PC-3 (cell line): ENCODE results near the gene MAN1B1. TPM values are rescaled to one million over a fixed set of nuclear protein-coding genes. Genes with fewer than 3 reads are reported as not detected.

ENCODE experiments used
- ATAC-seq: fragments of 200-7000 bp; cut with Tn5 transposase; 2 replicates; pipeline ENCODE4 v1.9.1; 2020; ENCODE audit warnings: mild to moderate bottlenecking, moderate library complexity
- BruUV-seq: library from RNA; stranded (reverse); fragments of 400-500 nt; replicated peaks from 2 replicates; lab custom pipeline; 2021; lab: Mats Ljungman, UMichigan
- CTCF ChIA-PET: fragments of 300-600 bp; sonication (Branson Sonifier 250); formaldehyde crosslinking; loops from one replicate; lab custom pipeline; 2022; ENCODE audit warnings: antibody characterized with exemption; lab: Charles Lee
- POLR2A ChIA-PET: fragments of 300-600 bp; sonication (Branson Sonifier 250); formaldehyde crosslinking; loops from one replicate; lab custom pipeline; 2022; ENCODE audit warnings: antibody characterized with exemption; ENCODE audit not compliant: unreplicated experiment; lab: Charles Lee
- DNase-seq: peaks from one replicate; pipeline ENCODE4 v3.0.0-alpha.2; 2015
- H2AFZ ChIP-seq: fragments of 300-600 bp; sonication (generic); 2 replicates; pipeline ENCODE4 v1.6.0; 2016; ENCODE audit warnings: antibody characterized with exemption, low read length
- H3F3A ChIP-seq: fragments of 300-600 bp; sonication (generic); one replicate; pipeline ENCODE4 v1.6.0; 2017; ENCODE audit warnings: antibody characterized with exemption, low read length, control low read depth, mild to moderate bottlenecking; ENCODE audit not compliant: unreplicated experiment
- H3K27ac ChIP-seq: fragments of 300-600 bp; sonication (generic); 2 replicates; pipeline ENCODE4 v1.5.1; 2016; ENCODE audit warnings: mild to moderate bottlenecking, low read length
- H3K27me3 ChIP-seq: fragments of 300-600 bp; sonication (generic); 2 replicates; pipeline ENCODE4 v1.6.1; 2016; ENCODE audit warnings: low read length, mixed read lengths
- H3K36me3 ChIP-seq: fragments of 300-600 bp; sonication (generic); 2 replicates; pipeline ENCODE4 v1.6.1; 2016; ENCODE audit warnings: low read depth, mixed run types, low read length, mixed read lengths
- H3K4me1 ChIP-seq: fragments of 300-600 bp; sonication (generic); 2 replicates; pipeline ENCODE4 v1.5.1; 2016; ENCODE audit warnings: low read length; ENCODE audit not compliant: insufficient read depth
- H3K4me2 ChIP-seq: fragments of 300-600 bp; sonication (generic); 2 replicates; pipeline ENCODE4 v1.6.0; 2016; ENCODE audit warnings: low read length
- H3K4me3 ChIP-seq: fragments of 300-600 bp; sonication (generic); 2 replicates; pipeline ENCODE4 v1.5.1; 2016; ENCODE audit warnings: mild to moderate bottlenecking, low read length, mixed read lengths
- H3K79me2 ChIP-seq: fragments of 300-600 bp; sonication (generic); 2 replicates; pipeline ENCODE4 v1.6.1; 2017; ENCODE audit warnings: low read length, mixed read lengths
- H3K9ac ChIP-seq: fragments of 300-600 bp; sonication (generic); 2 replicates; pipeline ENCODE4 v1.6.0; 2016; ENCODE audit warnings: mild to moderate bottlenecking, low read length
- H3K9me2 ChIP-seq: fragments of 300-600 bp; sonication (generic); replicated peaks from 2 replicates; pipeline ENCODE4 v1.6.1; 2016; ENCODE audit warnings: mixed run types, low read length, mixed read lengths
- H3K9me3 ChIP-seq: fragments of 300-600 bp; sonication (generic); 2 replicates; pipeline ENCODE4 v1.6.1; 2016; ENCODE audit warnings: low read length, mixed read lengths
- H4K20me1 ChIP-seq: fragments of 300-600 bp; sonication (generic); 2 replicates; pipeline ENCODE4 v1.6.1; 2016; ENCODE audit warnings: low read length, mixed read lengths
- EZH2 ChIP-seq: fragments of 300-600 bp; sonication (generic); IDR thresholded peaks from one replicate; pipeline ENCODE4 v1.6.1; 2017; ENCODE audit warnings: antibody characterized with exemption, mild to moderate bottlenecking, low read length; ENCODE audit not compliant: unreplicated experiment
- EZH2phosphoT487 ChIP-seq: fragments of 300-600 bp; sonication (generic); IDR thresholded peaks from 2 replicates; pipeline ENCODE4 v1.6.1; 2018; ENCODE audit warnings: mild to moderate bottlenecking, antibody characterized with exemption, low read length, borderline replicate concordance
- intact Hi-C: fragments of 100-400 bp; cut with micrococcal nuclease; formaldehyde crosslinking; loops from 2 replicates; pipeline ENCODE4 v1.9.0; 2023
- total RNA-seq: library from RNA; depleted of rRNA; stranded (reverse); fragments of >200 nt; gene quantifications from 2 replicates; pipeline ENCODE4 v1.2.3, GENCODE V29; 2014
- TF ChIP-seq, protein P1 (sequence below): fragments of 300-600 bp; sonication (generic); conservative IDR thresholded peaks from 2 replicates; pipeline ENCODE4 v1.5.1; 2017; ENCODE audit warnings: antibody characterized with exemption, low read depth, mild to moderate bottlenecking, low read length

MAN1B1 gene
- total RNA-seq, 1 experiment from 2014 or later = 65.5 TPM

DNA sequence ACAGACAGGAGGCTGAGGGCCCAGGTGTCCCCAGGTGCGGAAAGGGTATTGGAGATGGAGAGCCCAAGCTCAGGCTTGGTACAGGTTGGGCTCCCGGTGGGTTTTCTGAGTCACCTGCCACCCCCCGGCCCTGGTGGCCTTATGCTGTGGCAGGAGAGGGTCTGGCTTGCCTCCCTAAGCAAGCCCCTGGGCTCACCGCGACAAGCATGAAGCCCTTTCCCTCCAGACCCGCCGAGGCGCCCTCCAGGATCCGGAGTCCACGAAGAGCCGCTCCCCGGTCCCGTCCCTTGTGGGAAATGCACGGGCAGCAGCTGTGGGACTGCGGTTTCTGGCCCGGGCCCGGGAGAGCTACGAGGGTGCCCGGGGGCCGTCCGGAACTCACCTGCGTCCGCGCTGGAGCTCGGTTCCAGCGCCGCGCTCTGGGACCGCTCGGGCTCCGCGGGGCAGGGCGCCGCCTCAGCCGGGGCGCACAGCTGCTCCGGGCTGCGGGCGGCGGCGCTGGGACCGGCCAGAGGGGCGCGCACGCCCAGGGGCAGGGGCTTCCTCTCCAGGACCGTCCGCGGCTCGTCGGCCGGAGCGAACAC, 17.2 kb upstream of the MAN1B1 start:
- BruUV-seq = no TSS peak
- H3K9me2 ChIP-seq = no peaks in the 10 kb centered on the region

DNA sequence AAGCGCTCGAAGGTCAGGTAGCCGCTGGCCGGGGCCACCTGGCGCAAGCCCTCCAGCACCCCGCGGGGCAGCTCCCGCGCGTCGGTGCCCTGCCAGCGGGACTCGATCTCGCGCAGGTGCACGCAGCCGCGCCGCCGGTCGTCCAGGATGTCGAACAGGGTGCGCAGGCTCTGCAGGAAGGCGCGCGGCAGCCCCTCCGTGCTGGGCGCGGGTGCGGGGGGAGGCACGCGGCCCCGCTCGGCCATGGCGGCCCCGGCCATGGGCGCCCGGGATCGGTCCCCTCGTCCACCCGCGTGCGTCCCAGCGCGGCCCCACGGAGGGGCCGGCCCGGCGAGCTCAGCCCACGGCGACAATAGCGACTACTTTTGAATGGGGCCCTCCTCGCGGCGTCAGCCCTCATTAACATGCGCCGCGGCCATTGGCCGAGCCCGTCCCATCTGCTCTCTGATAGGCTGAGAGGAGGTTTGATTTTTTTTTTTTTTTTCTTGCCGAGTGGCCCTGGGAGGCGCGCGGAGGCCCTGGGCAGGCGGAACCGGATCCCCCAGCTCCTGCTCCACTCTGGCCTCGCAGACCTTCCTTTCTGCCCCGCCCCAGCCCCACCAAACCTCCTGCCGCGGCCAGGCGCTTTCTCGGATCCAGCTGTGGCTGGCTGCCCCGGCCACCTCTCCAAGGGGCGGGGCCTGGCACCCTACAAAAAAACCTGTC, 16.4 kb upstream of the MAN1B1 start, which contains the start of gene SAPCD2:
TSS of gene SAPCD2 (minus strand) at position 357 of the 705 bp plus-strand sequence. CDS start at position 260, 97 bp downstream.
- DNase-seq (peak; percentile 88), ATAC-seq (peak; percentile 82)
- no TSS peak for BruUV-seq
- peak within 1 kb of the TSS; percentile 95 for H3K4me2 ChIP-seq
- POLR2A ChIA-PET = interaction anchor here (0.7 kb wide), 1 partner anchor 121 kb away, joined by 10 read pairs; no protein-coding TSS in a partner anchor
- peak within 1 kb of the TSS; percentile 47 for H3K9ac ChIP-seq
- H3F3A ChIP-seq = peaks cover 2% of the 10 kb centered on the region
- CTCF ChIA-PET = interaction anchor here (0.5 to 1.2 kb wide), 5 partner anchors 21 to 520 kb away, joined by 3 to 12 read pairs (median 4); partner anchors contain the start of genes NPDC1 and ZMYND19
- intact Hi-C loops = loop anchor here (1.0 kb wide), 1 partner anchor 16 kb away; the partner anchor contains the start of gene MAN1B1
- TF ChIP-seq, protein P1, sequence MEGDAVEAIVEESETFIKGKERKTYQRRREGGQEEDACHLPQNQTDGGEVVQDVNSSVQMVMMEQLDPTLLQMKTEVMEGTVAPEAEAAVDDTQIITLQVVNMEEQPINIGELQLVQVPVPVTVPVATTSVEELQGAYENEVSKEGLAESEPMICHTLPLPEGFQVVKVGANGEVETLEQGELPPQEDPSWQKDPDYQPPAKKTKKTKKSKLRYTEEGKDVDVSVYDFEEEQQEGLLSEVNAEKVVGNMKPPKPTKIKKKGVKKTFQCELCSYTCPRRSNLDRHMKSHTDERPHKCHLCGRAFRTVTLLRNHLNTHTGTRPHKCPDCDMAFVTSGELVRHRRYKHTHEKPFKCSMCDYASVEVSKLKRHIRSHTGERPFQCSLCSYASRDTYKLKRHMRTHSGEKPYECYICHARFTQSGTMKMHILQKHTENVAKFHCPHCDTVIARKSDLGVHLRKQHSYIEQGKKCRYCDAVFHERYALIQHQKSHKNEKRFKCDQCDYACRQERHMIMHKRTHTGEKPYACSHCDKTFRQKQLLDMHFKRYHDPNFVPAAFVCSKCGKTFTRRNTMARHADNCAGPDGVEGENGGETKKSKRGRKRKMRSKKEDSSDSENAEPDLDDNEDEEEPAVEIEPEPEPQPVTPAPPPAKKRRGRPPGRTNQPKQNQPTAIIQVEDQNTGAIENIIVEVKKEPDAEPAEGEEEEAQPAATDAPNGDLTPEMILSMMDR = no peak
- no peak for TF ChIP-seq EZH2
- TF ChIP-seq EZH2phosphoT487 = no peak
- no peaks in the 10 kb centered on the region for H3K27me3 ChIP-seq
- H3K27ac ChIP-seq = no peak within 1 kb of the TSS
- H3K36me3 ChIP-seq = no peaks in the 10 kb centered on the region
- no peaks in the 10 kb centered on the region for H3K9me2 ChIP-seq
- peak within 1 kb of the TSS; percentile 69 for H2AFZ ChIP-seq
- peaks cover 20% of the 10 kb centered on the region for H3K4me1 ChIP-seq
- H3K9me3 ChIP-seq = no peaks in the 10 kb centered on the region
- peaks cover 30% of the 10 kb centered on the region for H3K79me2 ChIP-seq
- peaks cover 13% of the 10 kb centered on the region; the same call in 1 of the 2 replicates for H4K20me1 ChIP-seq
- H3K4me3 ChIP-seq = peak within 1 kb of the TSS; percentile 84

More for the DNA sequence above, 17.2 kb upstream of the MAN1B1 start:
- H3K4me1 ChIP-seq = peaks cover 20% of the 10 kb centered on the region
- H3K36me3 ChIP-seq = no peaks in the 10 kb centered on the region
- ATAC-seq = peak; percentile 25
- peak overlapping the region; percentile 84 for H3K4me3 ChIP-seq
- H2AFZ ChIP-seq = no peak overlapping the region
- intact Hi-C loops = loop anchor here (1.0 kb wide), 1 partner anchor 17 kb away; the partner anchor contains the start of gene MAN1B1
- H3K9me3 ChIP-seq = no peaks in the 10 kb centered on the region
- no peak for TF ChIP-seq EZH2
- TF ChIP-seq, protein P1 = no peak
- DNase-seq = no peak
- ChIA-PET CTCF (interaction anchor here (0.9 to 1.2 kb wide), 2 partner anchors 23 to 40 kb away, joined by 4 to 12 read pairs; partner anchors contain the start of gene NPDC1), POLR2A (interaction anchor here (0.7 kb wide), 1 partner anchor 120 kb away, joined by 10 read pairs; no protein-coding TSS in a partner anchor)
- H3F3A ChIP-seq = peaks cover 2% of the 10 kb centered on the region
- no peaks in the 10 kb centered on the region for H3K27me3 ChIP-seq
- peaks cover 13% of the 10 kb centered on the region; the same call in 1 of the 2 replicates for H4K20me1 ChIP-seq
- H3K79me2 ChIP-seq = peaks cover 30% of the 10 kb centered on the region
- peak overlapping the region; percentile 95 for H3K4me2 ChIP-seq
- no peak overlapping the region for H3K27ac ChIP-seq
- peak overlapping the region; percentile 47; the same call in 1 of the 2 replicates for H3K9ac ChIP-seq
